NCI-H1694 (cell line): Measurements from ENCODE around the gene ZBTB1.
A peak's percentile ranks its signal among the peaks of the same experiment; 100 is the strongest.

Source experiments
- DNase-seq: peaks from one replicate; lab custom pipeline; 2025; lab: John Stamatoyannopoulos, UW

The ZBTB1 gene, protein sequence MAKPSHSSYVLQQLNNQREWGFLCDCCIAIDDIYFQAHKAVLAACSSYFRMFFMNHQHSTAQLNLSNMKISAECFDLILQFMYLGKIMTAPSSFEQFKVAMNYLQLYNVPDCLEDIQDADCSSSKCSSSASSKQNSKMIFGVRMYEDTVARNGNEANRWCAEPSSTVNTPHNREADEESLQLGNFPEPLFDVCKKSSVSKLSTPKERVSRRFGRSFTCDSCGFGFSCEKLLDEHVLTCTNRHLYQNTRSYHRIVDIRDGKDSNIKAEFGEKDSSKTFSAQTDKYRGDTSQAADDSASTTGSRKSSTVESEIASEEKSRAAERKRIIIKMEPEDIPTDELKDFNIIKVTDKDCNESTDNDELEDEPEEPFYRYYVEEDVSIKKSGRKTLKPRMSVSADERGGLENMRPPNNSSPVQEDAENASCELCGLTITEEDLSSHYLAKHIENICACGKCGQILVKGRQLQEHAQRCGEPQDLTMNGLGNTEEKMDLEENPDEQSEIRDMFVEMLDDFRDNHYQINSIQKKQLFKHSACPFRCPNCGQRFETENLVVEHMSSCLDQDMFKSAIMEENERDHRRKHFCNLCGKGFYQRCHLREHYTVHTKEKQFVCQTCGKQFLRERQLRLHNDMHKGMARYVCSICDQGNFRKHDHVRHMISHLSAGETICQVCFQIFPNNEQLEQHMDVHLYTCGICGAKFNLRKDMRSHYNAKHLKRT

DNA sequence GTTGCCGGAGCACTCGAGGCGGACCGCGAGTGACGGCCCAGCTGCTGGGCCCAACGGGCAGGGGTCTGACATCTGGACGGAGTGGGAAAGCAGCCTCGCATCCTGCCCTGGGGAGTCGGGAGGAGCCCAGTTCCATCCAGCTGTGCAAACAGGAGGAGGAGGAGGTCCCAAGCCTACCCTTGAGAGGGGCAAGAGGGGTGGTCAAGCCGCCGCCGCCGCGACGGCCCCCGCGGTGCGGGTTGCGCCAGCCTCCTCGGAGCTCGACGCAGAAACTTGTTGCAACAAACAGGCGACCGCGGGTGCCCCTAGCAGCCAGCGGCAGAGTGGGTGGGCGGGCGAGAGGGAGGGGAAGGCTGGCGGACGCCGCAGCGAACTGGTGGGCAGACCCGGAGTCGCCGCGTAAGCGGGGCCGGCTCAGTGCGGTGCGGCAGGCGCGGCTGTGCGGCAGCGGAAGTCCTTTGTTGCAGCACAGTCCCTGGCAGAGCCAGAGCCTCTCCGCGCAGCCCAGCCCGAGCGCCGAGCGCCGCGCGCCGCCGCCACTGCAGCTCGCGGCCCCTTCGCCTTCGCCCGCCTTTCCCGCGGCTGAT is at the start of gene ZBTB1:
TSS of gene ZBTB1 (plus strand) at position 461 of the 587 bp plus-strand sequence. CDS start 16,735 bp downstream, outside the sequence.
- DNase-seq: peak; percentile 53

DNA sequence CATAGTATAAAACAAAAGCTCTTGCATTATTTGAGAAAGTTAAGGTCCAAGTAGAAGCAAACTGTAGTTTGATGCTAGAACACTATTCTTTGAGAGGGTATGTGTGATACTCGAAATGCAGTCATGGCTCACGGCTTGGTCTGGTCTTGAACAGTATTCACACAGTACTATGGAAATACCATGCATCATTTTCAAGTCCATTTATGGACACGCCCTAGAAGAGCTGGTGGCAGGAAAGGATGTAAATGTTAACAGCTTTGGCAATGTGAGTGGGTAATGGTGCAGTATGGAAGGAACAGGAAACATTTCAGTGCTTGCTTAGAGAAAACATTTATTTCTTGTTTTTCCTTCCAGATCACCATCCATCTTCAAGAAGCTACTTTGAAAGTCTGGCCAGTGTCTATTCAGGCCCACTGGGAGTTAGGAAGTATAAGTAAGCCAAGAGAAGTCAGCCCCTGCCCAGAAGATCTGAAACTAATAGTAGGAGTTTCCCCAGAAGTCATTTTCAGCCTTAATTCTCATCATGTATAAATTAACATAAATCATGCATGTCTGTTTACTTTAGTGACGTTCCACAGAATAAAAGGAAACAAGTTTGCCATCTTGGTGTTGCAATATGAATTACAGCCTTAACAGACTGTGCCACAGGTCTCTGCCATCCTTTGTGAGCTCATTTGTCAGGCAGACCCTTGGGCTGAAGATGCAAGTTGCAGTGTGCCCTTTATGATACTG is 45.0 kb upstream of the ZBTB1 start:
- no peak for DNase-seq

DNA sequence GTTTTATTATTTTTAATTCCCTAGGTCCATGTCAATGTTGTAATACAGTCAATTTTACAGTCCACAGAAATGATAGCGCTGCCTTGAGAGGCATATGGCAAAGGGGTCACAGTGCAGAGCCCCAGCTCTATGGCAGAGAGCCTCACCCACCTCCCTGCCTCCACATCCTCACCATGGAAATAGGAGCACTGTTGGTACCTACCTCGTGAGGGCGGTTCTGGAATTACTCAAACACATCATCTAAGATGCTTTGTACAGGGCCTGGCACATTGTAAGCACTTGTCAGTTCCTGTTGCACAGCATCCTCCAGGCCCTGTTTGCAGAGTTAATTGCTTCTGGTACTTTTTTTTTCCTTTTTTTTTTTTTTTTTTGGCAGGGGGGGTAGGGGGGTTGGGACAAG is 43.3 kb upstream of the ZBTB1 start:
- no peak for DNase-seq

DNA sequence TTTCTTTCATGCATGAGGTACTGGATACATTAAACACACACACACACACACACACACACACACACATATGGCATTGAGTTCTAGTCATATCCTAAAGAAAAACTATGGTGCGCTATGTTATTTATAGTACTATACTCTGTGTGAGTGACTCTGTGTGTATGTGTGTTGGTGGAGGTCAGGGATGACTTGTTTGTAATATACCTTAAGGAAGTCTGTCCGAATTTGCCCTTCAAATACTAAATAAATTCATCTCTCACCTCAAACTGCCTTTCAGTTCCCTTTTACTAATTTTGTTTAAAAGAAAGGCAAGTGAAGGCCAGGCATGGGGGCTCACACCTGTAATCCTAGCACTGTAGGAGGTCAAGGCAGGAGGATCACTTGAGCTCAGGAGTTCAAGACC is 41.4 kb upstream of the ZBTB1 start:
- DNase-seq: no peak

DNA sequence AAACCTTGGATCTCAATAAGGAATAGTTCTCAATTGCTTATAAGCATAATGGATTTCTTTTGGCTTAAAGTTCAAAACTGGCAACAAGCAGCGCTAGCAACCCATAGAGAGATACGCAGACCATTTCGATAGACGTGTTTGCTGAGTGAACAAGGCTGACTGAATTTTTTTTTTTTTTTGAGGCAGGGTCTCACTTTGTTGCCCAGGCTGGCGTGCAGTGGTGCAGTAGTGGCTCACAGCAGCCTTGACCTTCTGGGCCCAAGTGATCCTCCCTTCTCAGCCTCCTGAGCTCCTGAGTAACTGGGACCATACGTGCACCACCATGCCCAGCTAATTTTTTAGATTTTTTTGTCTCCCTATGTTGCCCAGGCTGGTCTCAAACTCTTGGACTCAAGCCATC is 40.7 kb upstream of the ZBTB1 start:
- no peak for DNase-seq

DNA sequence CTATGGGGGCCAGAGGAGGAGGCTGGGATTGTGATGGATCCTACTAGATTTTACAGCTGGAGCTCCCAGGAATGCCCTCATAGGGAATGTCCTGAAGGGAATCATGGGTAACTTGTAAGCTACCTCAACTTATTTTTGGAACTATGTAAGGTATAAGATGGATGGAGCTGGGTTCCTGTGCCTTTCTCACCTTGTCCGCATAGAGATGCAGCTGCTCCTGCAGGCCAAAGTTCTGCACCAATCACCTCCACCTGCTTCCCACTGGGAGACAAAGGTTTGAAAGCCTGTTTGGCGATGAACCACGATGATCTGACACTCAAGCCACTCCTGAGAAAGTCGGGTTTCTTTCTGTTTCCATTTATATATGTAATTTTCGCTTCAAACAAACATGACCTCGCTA is 39.9 kb upstream of the ZBTB1 start:
- DNase-seq: no peak

DNA sequence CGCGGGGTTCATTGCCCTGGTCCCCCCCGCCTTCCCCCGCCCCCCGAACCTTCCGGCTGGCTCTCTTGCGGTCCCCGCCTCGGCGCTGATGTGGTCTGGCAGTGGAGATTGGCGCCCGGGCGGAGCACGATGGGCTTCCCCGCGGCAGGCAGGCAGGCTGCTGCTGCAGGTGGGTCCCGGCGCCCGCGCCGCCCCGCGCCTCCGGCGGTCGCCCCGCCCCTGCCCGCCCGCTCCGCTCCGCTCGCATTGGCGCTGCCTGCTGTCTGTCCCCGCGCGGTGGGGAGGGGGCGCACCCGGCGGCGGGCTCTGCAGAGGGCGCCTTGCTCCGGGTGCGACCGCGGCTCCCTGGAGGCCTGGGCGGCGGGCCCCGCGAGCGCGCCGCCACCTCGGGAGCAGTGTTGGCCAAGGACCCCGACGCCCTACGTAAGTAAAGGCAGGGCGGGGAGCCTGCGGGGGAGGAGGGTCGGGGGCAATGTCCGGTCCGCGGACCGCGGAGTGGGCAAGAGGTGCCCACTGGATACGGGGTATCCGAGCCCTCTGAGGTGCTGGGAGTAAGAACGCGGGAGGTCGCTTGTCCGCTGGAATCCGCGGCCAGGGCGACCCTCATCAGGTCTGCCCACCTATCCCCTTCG is 39.3 kb upstream of the ZBTB1 start, which contains the start of gene AKAP5:
TSS of gene AKAP5 (plus strand) at position 309 of the 632 bp plus-strand sequence. CDS start 2,896 bp downstream, outside the sequence.
- DNase-seq: peak; percentile 76

DNA sequence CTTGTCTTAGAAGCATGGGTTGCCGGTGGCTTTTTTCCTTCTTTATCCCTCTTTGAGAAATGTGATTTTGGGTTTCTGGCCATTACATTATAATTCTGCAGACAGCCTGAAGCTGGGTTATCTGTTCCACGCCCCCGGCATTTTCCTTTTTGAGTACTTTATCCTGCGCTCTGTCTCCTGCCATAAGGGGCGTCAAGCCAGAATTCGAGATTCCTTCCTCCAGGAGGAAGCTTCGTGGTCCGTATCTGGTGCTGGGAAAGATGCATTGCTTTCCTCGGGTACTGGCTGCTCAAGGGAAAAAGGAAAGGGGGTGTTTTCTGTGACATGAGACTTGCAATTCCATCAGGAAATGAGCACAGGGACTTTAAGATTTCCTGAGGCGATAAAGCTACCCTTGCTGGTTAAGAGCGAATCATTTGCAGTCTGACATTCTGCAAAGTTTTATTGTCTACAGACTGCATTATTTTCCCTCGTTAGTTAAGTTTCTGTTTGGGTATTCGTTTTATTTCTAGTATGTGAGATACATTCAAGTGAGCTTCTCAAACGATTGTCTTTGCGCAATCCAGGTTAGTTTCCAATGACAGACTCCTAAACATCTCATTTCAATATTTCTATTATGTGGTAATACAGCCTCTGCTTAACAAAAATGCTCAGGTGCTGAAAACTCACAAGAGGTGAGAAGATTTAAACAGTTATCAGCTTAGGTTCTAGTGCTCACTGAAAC is 38.6 kb upstream of the ZBTB1 start:
- no peak for DNase-seq

DNA sequence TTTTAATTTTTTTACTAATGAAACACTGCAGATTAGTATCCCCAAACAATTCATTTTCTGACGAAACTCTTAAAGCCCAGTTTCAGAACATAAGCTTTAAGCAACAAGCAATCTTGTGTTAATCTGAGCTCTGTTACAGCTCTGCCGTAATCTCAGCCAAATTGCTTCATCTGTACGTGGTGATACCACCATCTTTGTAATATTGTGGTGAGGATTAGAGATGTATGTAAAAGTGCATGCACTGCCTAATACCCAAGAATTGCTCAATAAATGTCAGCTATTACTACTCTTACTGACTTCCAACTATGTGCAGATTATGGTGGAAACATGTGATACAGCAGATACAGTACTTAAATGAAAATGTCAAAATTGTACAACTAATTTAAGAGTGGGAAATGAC is 37.5 kb upstream of the ZBTB1 start:
- no peak for DNase-seq

DNA sequence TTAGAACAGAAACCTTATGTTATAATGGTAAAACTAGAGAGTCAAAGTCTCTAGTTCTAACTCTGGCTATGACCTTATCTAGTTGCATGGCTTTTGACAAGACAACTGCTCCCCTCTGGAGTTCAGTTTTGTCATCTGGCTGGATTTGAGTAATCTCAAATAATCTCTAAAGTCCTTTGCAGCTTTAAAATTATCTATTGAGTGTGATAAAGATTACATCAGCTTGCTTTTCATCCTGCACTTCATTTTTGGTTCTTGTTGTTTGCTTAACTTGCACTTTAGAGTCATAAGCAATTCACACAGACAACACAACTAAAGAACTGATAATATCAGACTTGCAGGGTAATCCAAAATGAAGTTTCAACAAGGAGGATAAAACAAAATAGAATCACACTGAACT is 37.0 kb upstream of the ZBTB1 start:
- no peak for DNase-seq

DNA sequence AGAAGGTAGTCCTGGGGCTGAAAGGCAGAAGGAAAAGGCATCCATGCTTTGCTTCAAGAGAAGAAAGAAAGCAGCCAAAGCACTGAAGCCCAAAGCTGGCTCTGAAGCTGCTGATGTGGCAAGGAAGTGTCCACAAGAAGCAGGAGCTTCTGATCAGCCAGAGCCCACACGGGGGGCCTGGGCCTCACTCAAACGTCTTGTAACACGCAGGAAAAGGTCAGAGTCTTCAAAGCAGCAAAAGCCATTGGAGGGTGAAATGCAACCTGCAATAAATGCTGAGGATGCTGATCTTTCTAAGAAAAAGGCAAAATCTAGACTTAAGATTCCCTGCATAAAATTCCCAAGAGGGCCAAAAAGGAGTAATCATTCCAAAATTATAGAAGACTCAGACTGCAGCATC is 36.1 kb upstream of the ZBTB1 start:
- DNase-seq: no peak

DNA sequence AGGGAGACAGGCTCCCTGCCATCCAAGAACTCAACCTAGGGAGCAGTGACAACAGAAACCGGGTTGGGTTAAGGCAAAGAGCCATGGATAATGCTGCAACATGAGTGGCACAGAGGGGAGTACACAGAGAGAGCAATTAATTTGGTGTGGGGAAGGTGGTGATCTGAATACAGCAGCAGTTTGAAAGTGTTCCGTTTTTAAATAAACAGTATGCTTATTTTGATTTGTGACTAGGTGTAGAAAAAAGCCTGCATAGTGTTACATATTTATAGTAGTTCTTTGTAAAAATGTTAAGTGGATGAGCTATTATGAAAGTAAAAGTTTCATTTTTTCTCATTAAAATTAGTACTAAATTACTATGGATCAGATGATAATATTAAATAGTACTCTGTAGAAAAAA is 30.5 kb upstream of the ZBTB1 start:
- DNase-seq: no peak

DNA sequence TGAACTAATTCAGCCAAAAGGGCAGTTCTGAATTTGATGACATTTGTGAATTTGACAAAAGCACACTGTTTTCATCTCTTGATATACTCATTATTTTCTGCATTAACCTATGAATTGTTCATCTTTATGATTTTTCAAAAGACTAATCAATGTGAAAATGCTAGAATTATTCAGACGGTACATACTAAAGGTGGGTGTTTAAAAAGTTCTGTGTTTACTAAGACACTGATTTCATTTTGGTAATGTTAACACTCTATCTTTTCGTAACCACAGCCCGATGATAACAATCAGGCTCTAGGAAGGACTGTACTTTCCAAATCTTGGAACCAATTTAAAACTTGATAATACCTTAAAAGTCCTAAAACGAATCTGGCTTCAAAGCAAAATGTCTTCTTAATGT is 29.9 kb upstream of the ZBTB1 start:
- DNase-seq: no peak

DNA sequence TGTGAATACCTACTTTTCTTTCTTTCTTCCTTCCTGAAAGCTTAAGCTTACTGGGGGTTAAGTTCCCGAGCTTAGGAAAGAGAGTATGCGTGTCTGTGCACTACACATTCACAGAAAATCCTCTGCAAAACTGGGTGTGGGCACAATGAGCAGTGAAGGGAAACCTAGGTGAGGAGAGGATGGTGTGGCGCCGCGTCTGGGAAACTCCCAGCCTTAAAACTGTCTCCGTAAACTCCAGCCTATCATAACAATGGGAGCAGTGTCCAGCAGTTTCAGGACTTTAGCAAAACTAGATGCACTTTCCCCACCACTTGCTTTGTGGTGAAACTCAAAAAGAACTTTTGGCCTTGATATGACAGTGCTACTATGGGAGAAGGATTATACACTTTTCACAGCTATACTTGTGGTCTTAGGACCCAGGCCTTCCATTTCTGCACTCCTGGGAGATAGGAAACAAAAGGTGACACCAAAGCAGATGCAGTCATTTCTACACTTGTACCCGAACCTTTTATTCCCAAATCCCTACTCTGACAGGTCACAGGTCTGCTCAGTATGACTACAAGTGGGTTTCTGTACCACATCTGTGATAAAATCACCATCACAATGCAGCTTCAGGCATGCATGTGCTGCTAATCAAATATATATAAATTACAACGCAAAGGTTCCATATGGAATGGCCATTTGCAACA is 28.8 kb upstream of the ZBTB1 start:
- DNase-seq: no peak

DNA sequence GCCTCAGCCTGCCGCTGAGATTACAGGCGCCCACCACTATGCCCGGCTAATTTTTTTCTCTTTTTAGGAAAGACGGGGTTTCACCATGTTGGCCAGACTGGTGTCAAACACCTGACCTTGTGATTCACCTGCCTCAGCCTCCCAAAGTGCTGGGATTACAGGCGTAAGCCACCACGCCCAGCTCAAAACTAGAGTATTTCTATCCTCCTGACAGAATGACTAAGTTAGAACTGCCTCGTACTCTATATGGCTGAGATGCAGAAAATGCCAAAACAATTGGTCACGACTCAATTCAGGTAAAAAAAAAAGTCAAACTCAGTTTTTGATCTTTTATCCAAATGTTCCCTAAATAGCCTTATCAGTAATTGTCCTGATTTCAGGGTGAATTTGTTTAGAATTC is 28.1 kb upstream of the ZBTB1 start:
- no peak for DNase-seq

DNA sequence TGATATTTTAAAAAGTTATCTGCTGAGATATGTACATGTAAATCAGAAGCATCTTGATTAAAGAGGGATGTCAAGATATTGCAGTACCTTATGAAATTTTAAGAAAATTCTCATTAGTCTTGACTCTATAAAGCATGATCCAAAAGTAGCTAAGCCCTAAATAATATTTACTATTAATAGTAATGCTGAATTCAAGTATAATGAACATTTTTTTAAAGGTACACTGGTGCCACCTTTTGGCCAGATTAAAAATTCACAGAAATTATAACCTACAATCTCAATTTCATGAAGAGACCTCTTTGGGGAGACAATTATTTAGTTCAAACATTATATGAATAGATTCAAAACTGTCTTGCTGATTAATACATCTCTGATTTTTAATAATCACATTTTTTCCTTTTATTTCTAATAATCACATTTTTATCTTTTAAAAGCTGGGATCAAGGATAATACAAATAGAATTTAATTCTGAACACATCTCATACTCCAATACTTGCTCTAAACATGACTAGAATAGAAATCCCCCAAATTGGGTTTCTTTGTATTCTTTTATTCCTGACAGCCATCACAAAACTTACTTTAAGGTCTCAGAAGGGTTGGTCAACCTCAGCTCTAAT is 25.8 kb upstream of the ZBTB1 start:
- peak; percentile 55 for DNase-seq

DNA sequence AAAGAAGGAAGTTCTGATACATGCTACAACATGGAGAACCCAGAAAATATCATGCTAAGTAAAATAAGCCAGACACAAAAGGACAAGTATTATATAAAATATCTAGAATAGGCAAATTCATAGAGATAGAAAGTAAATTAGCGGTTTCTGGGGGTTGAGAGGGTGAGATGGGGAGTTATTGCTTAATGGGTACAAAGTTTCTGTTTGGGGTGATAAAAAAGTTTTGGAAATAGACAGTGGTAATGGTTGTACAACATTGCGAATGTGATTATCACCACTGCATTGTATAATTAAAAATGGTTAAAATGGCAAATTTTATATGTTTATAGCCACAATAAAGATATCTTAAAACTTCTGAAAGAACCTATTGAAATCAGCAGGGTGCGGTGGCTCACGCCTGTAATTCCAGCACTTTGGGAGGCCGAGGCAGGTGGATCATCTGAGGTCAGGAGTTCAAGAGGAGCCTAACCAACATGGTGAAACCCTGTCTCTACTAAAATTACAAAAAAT is 15.9 kb upstream of the ZBTB1 start:
- DNase-seq: no peak

DNA sequence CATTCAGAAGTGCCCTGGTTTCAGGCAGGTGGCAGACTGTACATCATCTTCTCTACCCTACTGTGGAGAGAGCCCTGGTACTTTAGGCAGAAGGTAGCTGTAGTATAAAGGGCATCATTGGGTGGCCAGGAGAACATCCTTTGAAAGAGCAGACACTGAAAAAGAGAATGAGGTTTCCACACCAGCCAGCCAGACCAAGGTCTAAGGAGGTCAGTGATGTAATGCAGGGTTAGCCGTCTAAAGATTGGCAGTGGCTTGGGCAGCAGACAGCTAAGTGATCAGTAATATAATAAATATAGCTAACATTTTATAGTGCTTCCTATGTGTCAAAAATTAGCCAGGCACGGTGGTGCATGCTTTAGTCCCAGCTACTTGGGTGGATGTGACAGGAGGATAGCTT is 12.9 kb upstream of the ZBTB1 start:
- no peak for DNase-seq

DNA sequence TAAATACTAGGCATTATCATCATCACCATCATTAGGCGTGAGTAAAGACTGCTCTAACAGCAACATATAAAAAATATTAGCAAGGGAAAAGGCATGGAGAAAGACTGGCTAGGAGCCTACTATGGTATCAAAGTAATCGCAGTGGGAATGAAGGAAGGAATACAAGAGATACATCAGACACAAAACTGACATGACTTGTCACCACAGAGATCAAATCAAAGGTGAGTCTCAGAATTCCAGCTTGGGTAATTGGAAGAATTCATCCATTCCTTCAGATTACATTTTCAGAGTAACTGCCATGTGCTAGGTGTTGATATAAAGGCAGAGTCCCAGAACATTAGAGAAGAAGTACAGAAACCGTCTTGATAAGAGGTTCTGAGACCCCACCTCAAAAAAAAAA is 11.1 kb upstream of the ZBTB1 start:
- DNase-seq: no peak

DNA sequence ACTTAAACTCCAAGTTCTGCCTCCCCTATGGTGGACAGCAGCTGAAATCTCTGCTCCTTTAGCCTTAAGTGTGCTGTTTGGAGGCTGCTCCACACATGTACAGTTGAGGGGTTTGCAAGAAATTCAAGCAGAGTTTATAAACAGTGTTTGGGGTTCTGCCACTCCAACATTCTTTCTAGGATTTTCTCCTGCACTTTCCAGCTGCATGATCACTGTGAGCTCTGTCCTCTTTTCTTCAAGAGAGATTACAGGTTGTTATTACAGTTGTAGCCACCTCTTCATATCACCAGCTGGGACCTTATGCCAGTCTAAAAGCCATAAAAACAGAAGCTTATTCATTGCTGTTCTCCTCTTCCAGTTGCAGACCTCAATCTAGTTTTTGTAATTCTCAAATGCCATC is 9.3 kb upstream of the ZBTB1 start:
- no peak for DNase-seq
